Transverse colon (tissue), 4 donors: ENCODE measurements around the gene SLBP.

Source experiments
- EP300 ChIP-seq: sonication (generic); formaldehyde crosslinking; IDR thresholded peaks from one replicate; pipeline ENCODE4 v1.6.1; 2017; ENCODE audit warnings: antibody characterized with exemption, low read depth
- POLR2A ChIP-seq: fragments of 450-650 bp; IDR thresholded peaks from one replicate; pipeline ENCODE4 v1.6.1; 2016; ENCODE audit warnings: antibody characterized with exemption, mild to moderate bottlenecking, moderate library complexity
- POLR2AphosphoS5 ChIP-seq, 3 donors: sonication (generic); formaldehyde crosslinking; IDR thresholded peaks; one replicate each; pipeline ENCODE4 v1.6.1; 2016; ENCODE audit warnings: antibody characterized with exemption in 3 of 3
- TF ChIP-seq, protein P1 (sequence below), 5 experiments: fragments of 200-600 bp in 3 of 5; fragments of 450-650 bp in 2 of 5; sonication (generic) in 3 of 5; IDR thresholded peaks; 1 replicate in 2 of 5; 2 replicates in 3 of 5; pipeline ENCODE4 v1.5.1; 2016 to 2017; ENCODE audit warnings: antibody characterized with exemption in 5 of 5, inconsistent platforms in 3 of 5, mild to moderate bottlenecking in 2 of 5, moderate library complexity in 1 of 5

DNA sequence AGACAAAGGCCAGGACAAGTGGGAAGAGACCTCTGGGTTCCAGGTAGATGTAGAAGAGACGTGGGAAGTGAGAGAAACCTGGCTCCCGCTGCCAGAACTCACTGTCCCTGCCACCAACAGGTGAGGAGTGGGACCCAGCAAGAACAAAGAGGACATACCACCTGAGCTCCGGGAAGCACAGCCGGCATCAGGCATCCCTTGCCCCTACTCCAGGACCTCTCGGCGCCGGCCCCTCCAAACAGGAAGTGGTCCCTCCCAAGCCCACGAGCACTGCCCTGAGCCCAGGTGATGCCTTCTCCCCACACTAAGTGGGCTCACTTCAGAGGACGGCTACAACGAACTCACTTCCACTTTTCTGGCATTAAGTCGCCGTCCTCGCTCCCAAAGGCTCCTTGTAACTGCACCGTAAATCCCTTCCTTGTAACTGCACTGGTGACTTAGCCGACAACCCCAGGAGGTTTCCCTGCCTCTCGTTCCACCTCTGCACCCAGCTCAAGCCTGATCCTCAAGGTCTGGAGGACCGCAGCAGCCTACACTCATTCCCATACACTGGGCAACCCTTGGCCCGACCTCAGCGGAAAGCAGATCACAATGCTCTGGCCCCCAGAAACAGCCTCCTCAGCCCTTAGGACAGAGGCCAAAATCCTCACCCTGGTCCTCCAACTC is 36.9 kb downstream of the SLBP start:
- TF ChIP-seq, protein P1, sequence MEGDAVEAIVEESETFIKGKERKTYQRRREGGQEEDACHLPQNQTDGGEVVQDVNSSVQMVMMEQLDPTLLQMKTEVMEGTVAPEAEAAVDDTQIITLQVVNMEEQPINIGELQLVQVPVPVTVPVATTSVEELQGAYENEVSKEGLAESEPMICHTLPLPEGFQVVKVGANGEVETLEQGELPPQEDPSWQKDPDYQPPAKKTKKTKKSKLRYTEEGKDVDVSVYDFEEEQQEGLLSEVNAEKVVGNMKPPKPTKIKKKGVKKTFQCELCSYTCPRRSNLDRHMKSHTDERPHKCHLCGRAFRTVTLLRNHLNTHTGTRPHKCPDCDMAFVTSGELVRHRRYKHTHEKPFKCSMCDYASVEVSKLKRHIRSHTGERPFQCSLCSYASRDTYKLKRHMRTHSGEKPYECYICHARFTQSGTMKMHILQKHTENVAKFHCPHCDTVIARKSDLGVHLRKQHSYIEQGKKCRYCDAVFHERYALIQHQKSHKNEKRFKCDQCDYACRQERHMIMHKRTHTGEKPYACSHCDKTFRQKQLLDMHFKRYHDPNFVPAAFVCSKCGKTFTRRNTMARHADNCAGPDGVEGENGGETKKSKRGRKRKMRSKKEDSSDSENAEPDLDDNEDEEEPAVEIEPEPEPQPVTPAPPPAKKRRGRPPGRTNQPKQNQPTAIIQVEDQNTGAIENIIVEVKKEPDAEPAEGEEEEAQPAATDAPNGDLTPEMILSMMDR (IDR thresholded peaks at IDR 0.05), result no peak
- no peak for TF ChIP-seq POLR2A
- TF ChIP-seq POLR2AphosphoS5 (IDR thresholded peaks at IDR 0.05), result no peak
- no peak for TF ChIP-seq EP300
